K562 (cell line): ENCODE results near the gene CHIC2. TPM values are rescaled to one million over a fixed set of nuclear protein-coding genes. Genes with fewer than 3 reads are reported as not detected.
A peak's percentile ranks its signal among the peaks of the same experiment; 100 is the strongest.

ENCODE experiments used
- CREM ChIP-seq: IDR thresholded peaks from 2 replicates; pipeline ENCODE4 v1.6.1; 2014; ENCODE audit warnings: antibody characterized with exemption, low read depth
- DPF2 ChIP-seq: fragments of 450-650 bp; IDR thresholded peaks from 2 replicates; pipeline ENCODE4 v1.6.1; 2016
- GATAD2B ChIP-seq: fragments of 450-650 bp; IDR thresholded peaks from 2 replicates; pipeline ENCODE4 v1.6.1; 2017; ENCODE audit warnings: mild to moderate bottlenecking, borderline replicate concordance
- MXI1 ChIP-seq: IDR thresholded peaks from 2 replicates; pipeline ENCODE4 v1.6.1; 2011; ENCODE audit warnings: low read depth, mild to moderate bottlenecking, improper control_type of control experiment, low read length
- NCOA4 ChIP-seq: fragments of 450-650 bp; IDR thresholded peaks from 2 replicates; pipeline ENCODE4 v1.6.1; 2018; ENCODE audit warnings: mild to moderate bottlenecking; ENCODE audit not compliant: partially characterized antibody
- POLR2AphosphoS5 ChIP-seq: IDR thresholded peaks from 2 replicates; pipeline ENCODE4 v1.6.1; 2011; ENCODE audit warnings: mild to moderate bottlenecking, low read depth, low read length, moderate library complexity; ENCODE audit not compliant: control insufficient read depth, insufficient read depth
- RCOR1 ChIP-seq, 2 experiments: IDR thresholded peaks; 2 replicates each; pipeline ENCODE4 v1.6.1; 2012; ENCODE audit warnings: low read depth in 2 of 2, low read length in 2 of 2, borderline replicate concordance in 1 of 2, improper control_type of control experiment in 1 of 2
- SAFB2 ChIP-seq: fragments of 200-400 bp; formaldehyde crosslinking; IDR thresholded peaks from 2 replicates; pipeline ENCODE4 v1.6.1; 2018; ENCODE audit warnings: borderline replicate concordance, low read length, low read depth, moderate library complexity; ENCODE audit not compliant: severe bottlenecking
- TEAD2 ChIP-seq: fragments of 450-650 bp; IDR thresholded peaks from 2 replicates; pipeline ENCODE4 v1.6.1; 2016; ENCODE audit warnings: missing genetic modification characterization, control low read depth, missing compliant biosample characterization
- ZC3H11A ChIP-seq: IDR thresholded peaks from 2 replicates; pipeline ENCODE4 v1.6.1; 2012; ENCODE audit warnings: low read depth, low read length, improper control_type of control experiment
- polyA plus RNA-seq, 8 experiments: library from polyadenylated mRNA; depleted of rRNA in 4 of 8; stranded (reverse) in 5 of 8; unstranded in 3 of 8; fragments of >200 nt; fragmentation: Nextera tagmentation in 2 of 8; fragmentation: Illumina TruSeq in 1 of 8; extraction: Ambion mirVana in 2 of 8; extraction: Trizol in 1 of 8; gene quantifications; 2 replicates each; pipeline versions ENCODE4 v1.2.1 to v1.2.3, GENCODE V29; 2011 to 2014; ENCODE audit warnings: inconsistent platforms in 1 of 8, missing spikeins in 1 of 8
- total RNA-seq, 7 experiments: library from RNA; depleted of rRNA in 6 of 7; stranded (reverse); fragments of >200 nt in 6 of 7; fragmentation: Illumina TruSeq in 2 of 7; extraction: Trizol in 2 of 7; gene quantifications; 2 replicates each; pipeline versions ENCODE4 v1.2.1 to v1.2.3, GENCODE V29; 2011 to 2021; ENCODE audit warnings: low replicate concordance in 1 of 7
- TF ChIP-seq, protein P1 (sequence below): fragments of 450-650 bp; IDR thresholded peaks from 2 replicates; pipeline ENCODE4 v1.6.1; 2016; ENCODE audit warnings: mild to moderate bottlenecking, moderate library complexity
- TF ChIP-seq, protein P2 (sequence below): fragments of 450-650 bp; IDR thresholded peaks from one replicate; pipeline ENCODE4 v1.6.1; 2018; ENCODE audit warnings: mild to moderate bottlenecking, moderate library complexity; ENCODE audit not compliant: partially characterized antibody
- TF ChIP-seq, protein P3 (sequence below), 2 experiments: IDR thresholded peaks; 2 replicates each; pipeline ENCODE4 v1.6.1; 2012; ENCODE audit warnings: improper control_type of control experiment in 2 of 2, low read depth in 2 of 2, low read length in 2 of 2, borderline replicate concordance in 1 of 2

The CHIC2 gene
- total and polyA plus RNA-seq, 9 of the 15 experiments (the other 6 are each of a cell fraction or from before 2014, with no cell fraction given): 0.89 to 25.1 (median 12.1) TPM

DNA sequence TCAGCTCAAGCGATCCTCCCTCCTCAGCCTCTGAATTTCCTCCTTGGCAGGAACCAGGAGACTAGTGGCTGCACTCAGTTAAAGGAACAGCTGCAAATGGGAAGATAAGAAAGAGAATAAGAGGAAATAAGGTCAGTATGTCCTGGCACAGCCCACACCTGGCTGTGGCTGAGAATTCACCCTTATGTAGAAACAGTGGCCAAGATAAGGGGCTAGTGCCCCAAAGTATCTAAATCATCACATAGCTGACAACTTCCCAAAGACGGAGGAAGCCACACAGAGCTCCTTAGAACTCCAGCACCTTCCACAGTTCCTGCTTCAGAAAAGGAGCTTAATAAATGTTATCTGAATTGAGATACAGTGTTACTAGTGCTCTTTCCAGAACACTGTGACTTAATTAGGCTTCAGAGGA is 2.3 kb upstream of the CHIC2 start (continued):
- TF ChIP-seq, protein P1, sequence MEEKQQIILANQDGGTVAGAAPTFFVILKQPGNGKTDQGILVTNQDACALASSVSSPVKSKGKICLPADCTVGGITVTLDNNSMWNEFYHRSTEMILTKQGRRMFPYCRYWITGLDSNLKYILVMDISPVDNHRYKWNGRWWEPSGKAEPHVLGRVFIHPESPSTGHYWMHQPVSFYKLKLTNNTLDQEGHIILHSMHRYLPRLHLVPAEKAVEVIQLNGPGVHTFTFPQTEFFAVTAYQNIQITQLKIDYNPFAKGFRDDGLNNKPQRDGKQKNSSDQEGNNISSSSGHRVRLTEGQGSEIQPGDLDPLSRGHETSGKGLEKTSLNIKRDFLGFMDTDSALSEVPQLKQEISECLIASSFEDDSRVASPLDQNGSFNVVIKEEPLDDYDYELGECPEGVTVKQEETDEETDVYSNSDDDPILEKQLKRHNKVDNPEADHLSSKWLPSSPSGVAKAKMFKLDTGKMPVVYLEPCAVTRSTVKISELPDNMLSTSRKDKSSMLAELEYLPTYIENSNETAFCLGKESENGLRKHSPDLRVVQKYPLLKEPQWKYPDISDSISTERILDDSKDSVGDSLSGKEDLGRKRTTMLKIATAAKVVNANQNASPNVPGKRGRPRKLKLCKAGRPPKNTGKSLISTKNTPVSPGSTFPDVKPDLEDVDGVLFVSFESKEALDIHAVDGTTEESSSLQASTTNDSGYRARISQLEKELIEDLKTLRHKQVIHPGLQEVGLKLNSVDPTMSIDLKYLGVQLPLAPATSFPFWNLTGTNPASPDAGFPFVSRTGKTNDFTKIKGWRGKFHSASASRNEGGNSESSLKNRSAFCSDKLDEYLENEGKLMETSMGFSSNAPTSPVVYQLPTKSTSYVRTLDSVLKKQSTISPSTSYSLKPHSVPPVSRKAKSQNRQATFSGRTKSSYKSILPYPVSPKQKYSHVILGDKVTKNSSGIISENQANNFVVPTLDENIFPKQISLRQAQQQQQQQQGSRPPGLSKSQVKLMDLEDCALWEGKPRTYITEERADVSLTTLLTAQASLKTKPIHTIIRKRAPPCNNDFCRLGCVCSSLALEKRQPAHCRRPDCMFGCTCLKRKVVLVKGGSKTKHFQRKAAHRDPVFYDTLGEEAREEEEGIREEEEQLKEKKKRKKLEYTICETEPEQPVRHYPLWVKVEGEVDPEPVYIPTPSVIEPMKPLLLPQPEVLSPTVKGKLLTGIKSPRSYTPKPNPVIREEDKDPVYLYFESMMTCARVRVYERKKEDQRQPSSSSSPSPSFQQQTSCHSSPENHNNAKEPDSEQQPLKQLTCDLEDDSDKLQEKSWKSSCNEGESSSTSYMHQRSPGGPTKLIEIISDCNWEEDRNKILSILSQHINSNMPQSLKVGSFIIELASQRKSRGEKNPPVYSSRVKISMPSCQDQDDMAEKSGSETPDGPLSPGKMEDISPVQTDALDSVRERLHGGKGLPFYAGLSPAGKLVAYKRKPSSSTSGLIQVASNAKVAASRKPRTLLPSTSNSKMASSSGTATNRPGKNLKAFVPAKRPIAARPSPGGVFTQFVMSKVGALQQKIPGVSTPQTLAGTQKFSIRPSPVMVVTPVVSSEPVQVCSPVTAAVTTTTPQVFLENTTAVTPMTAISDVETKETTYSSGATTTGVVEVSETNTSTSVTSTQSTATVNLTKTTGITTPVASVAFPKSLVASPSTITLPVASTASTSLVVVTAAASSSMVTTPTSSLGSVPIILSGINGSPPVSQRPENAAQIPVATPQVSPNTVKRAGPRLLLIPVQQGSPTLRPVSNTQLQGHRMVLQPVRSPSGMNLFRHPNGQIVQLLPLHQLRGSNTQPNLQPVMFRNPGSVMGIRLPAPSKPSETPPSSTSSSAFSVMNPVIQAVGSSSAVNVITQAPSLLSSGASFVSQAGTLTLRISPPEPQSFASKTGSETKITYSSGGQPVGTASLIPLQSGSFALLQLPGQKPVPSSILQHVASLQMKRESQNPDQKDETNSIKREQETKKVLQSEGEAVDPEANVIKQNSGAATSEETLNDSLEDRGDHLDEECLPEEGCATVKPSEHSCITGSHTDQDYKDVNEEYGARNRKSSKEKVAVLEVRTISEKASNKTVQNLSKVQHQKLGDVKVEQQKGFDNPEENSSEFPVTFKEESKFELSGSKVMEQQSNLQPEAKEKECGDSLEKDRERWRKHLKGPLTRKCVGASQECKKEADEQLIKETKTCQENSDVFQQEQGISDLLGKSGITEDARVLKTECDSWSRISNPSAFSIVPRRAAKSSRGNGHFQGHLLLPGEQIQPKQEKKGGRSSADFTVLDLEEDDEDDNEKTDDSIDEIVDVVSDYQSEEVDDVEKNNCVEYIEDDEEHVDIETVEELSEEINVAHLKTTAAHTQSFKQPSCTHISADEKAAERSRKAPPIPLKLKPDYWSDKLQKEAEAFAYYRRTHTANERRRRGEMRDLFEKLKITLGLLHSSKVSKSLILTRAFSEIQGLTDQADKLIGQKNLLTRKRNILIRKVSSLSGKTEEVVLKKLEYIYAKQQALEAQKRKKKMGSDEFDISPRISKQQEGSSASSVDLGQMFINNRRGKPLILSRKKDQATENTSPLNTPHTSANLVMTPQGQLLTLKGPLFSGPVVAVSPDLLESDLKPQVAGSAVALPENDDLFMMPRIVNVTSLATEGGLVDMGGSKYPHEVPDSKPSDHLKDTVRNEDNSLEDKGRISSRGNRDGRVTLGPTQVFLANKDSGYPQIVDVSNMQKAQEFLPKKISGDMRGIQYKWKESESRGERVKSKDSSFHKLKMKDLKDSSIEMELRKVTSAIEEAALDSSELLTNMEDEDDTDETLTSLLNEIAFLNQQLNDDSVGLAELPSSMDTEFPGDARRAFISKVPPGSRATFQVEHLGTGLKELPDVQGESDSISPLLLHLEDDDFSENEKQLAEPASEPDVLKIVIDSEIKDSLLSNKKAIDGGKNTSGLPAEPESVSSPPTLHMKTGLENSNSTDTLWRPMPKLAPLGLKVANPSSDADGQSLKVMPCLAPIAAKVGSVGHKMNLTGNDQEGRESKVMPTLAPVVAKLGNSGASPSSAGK: no peak
- TF ChIP-seq SAFB2: no peak
- TF ChIP-seq TEAD2 (tag): no peak
- TF ChIP-seq, protein P2, sequence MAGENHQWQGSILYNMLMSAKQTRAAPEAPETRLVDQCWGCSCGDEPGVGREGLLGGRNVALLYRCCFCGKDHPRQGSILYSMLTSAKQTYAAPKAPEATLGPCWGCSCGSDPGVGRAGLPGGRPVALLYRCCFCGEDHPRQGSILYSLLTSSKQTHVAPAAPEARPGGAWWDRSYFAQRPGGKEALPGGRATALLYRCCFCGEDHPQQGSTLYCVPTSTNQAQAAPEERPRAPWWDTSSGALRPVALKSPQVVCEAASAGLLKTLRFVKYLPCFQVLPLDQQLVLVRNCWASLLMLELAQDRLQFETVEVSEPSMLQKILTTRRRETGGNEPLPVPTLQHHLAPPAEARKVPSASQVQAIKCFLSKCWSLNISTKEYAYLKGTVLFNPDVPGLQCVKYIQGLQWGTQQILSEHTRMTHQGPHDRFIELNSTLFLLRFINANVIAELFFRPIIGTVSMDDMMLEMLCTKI: no peak
- peak; percentile 75 for TF ChIP-seq DPF2
- no peak for TF ChIP-seq ZC3H11A
- TF ChIP-seq GATAD2B: peak; percentile 46; the same call in 1 of the 2 replicates
- TF ChIP-seq POLR2AphosphoS5: peak; percentile 81
- peak; percentile 35; the same call in 1 of the 2 replicates for TF ChIP-seq CREM
- TF ChIP-seq MXI1: peak; percentile 29; the same call in 1 of the 2 replicates
- 0 out of 4 replicates have a peak, but pooled peaks of 1 of the 2 experiments have one; percentile 51 for TF ChIP-seq RCOR1 (IDR thresholded peaks at IDR 0.05; ENCODE audit: borderline replicate concordance in 1 of 2, low read depth in 2 of 2, low read length in 2 of 2)
- TF ChIP-seq NCOA4: no peak
- TF ChIP-seq, protein P3, sequence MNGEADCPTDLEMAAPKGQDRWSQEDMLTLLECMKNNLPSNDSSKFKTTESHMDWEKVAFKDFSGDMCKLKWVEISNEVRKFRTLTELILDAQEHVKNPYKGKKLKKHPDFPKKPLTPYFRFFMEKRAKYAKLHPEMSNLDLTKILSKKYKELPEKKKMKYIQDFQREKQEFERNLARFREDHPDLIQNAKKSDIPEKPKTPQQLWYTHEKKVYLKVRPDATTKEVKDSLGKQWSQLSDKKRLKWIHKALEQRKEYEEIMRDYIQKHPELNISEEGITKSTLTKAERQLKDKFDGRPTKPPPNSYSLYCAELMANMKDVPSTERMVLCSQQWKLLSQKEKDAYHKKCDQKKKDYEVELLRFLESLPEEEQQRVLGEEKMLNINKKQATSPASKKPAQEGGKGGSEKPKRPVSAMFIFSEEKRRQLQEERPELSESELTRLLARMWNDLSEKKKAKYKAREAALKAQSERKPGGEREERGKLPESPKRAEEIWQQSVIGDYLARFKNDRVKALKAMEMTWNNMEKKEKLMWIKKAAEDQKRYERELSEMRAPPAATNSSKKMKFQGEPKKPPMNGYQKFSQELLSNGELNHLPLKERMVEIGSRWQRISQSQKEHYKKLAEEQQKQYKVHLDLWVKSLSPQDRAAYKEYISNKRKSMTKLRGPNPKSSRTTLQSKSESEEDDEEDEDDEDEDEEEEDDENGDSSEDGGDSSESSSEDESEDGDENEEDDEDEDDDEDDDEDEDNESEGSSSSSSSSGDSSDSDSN (IDR thresholded peaks at IDR 0.05; ENCODE audit: borderline replicate concordance in 1 of 2, low read depth in 2 of 2, low read length in 2 of 2): no peak
